Hepatocyte (in vitro differentiated cells): Measurements from ENCODE around the gene TARM1. TPM values are rescaled to one million over a fixed set of nuclear protein-coding genes. Genes with fewer than 3 reads are reported as not detected.
"Not testable (repeated sequence)": the region's sequence is repeated elsewhere in the genome, so short reads cannot be mapped to it uniquely, and the experiment has no call there.

Experiments used
- DNase-seq: peaks from one replicate; pipeline ENCODE4 v3.0.0-alpha.2; 2016; ENCODE audit warnings: low spot score
- H2AFZ ChIP-seq: fragments of 200-600 bp; sonication (generic); 2 replicates; pipeline ENCODE4 v1.6.0; 2016; ENCODE audit warnings: antibody characterized with exemption, mild to moderate bottlenecking
- H3K27ac ChIP-seq: fragments of 200-600 bp; sonication (generic); 2 replicates; pipeline ENCODE4 v1.5.1; 2016; ENCODE audit warnings: mild to moderate bottlenecking
- H3K27me3 ChIP-seq: fragments of 200-600 bp; sonication (generic); 2 replicates; pipeline ENCODE4 v1.6.1; 2016
- H3K36me3 ChIP-seq: fragments of 200-600 bp; sonication (generic); replicated peaks from 2 replicates; pipeline ENCODE4 v1.5.1; 2016; ENCODE audit warnings: low read depth; ENCODE audit not compliant: insufficient read depth
- H3K4me1 ChIP-seq: fragments of 200-600 bp; sonication (generic); 2 replicates; pipeline ENCODE4 v1.5.1; 2016; ENCODE audit warnings: mild to moderate bottlenecking, moderate library complexity; ENCODE audit not compliant: insufficient read depth
- H3K4me2 ChIP-seq: fragments of 200-600 bp; sonication (generic); 2 replicates; pipeline ENCODE4 v1.6.0; 2016
- H3K4me3 ChIP-seq: fragments of 200-600 bp; sonication (generic); 2 replicates; pipeline ENCODE4 v1.5.1; 2016; ENCODE audit warnings: mild to moderate bottlenecking
- H3K79me2 ChIP-seq: fragments of 200-600 bp; sonication (generic); 2 replicates; pipeline ENCODE4 v1.6.0; 2017; ENCODE audit warnings: mild to moderate bottlenecking
- H3K9me2 ChIP-seq: fragments of 200-600 bp; sonication (generic); replicated peaks from 2 replicates; pipeline ENCODE4 v1.6.0; 2017; ENCODE audit warnings: mild to moderate bottlenecking; ENCODE audit not compliant: insufficient read depth
- H3K9me3 ChIP-seq: fragments of 200-600 bp; sonication (generic); 2 replicates; pipeline ENCODE4 v1.5.1; 2016; ENCODE audit warnings: low read depth, mild to moderate bottlenecking
- H4K20me1 ChIP-seq: fragments of 200-600 bp; sonication (generic); 2 replicates; pipeline ENCODE4 v1.6.0; 2016; ENCODE audit warnings: mild to moderate bottlenecking; ENCODE audit not compliant: insufficient read depth, poor library complexity, severe bottlenecking
- CTCF ChIP-seq: fragments of 200-600 bp; sonication (generic); IDR thresholded peaks from 2 replicates; pipeline ENCODE4 v1.5.1; 2016; ENCODE audit warnings: antibody characterized with exemption, mild to moderate bottlenecking; ENCODE audit not compliant: poor library complexity
- EZH2 ChIP-seq: fragments of 200-600 bp; sonication (generic); IDR thresholded peaks from 2 replicates; pipeline ENCODE4 v1.6.1; 2016; ENCODE audit warnings: antibody characterized with exemption, mild to moderate bottlenecking, borderline replicate concordance
- EZH2phosphoT487 ChIP-seq: fragments of 200-600 bp; sonication (generic); IDR thresholded peaks from one replicate; pipeline ENCODE4 v1.6.1; 2018; ENCODE audit warnings: antibody characterized with exemption, mild to moderate bottlenecking, low read depth, moderate library complexity; ENCODE audit not compliant: unreplicated experiment, severe bottlenecking
- WGBS: methylation state at CpG from one replicate; pipeline ENCODE4 v1.1.6; 2016; ENCODE audit warnings: low lambda C conversion rate; ENCODE audit errors: missing lambda C conversion rate; 5-methylcytosine and 5-hydroxymethylcytosine counted together
- polyA plus RNA-seq: library from polyadenylated mRNA; unstranded; fragments of >200 nt; fragmentation: Nextera tagmentation; extraction: Ambion mirVana; gene quantifications from 2 replicates; pipeline ENCODE4 v1.2.1, GENCODE V29; 2016
- total RNA-seq: library from RNA; depleted of rRNA; stranded (reverse); fragments of >200 nt; gene quantifications from 2 replicates; pipeline ENCODE4 v1.2.3, GENCODE V29; 2014

TARM1 gene
- total and polyA plus RNA-seq, 2 experiments from 2014 or later: not detected

DNA sequence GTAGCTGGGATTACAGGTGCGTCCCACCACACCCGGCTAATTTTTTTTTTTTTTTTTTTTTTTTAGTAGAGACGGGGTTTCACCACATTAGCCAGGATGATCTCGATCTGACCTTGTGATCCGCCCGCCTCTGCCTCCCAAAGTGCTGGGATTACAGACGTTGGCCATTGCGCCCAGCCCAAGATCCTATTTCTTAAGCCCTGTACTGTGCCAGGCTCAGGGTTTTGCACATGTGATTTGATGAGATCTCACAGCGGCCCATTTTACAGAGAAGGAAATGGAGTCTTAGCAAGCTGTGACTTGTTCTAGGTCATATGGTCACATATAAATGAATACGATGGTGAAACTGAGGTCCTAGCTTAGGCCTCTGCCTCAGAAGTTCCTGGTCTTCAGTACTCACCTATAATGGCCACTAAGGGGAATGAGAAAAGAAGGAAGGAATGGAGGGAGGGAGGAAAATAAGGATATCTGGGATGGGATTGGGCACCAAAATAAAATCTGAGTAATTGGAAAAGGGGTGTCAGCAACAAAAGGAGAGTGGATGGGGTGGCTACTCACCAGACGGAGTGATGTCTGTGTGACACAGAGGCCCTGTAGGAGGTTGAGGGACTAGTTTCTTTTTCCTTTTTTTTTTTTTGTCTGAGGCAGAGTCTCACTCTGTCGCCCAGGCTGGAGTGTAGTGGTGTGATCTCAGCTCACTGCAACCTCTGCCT is 18.2 kb upstream of the TARM1 start:
- 93% methylated on average over 10 of the region's 12 CpGs for WGBS
- H3K4me3 ChIP-seq: no peak overlapping the region
- no peak overlapping the region for H2AFZ ChIP-seq
- H3K9me3 ChIP-seq: no peaks in the 10 kb centered on the region
- no peaks in the 10 kb centered on the region for H4K20me1 ChIP-seq
- no peaks in the 10 kb centered on the region for H3K9me2 ChIP-seq
- peaks cover 14% of the 10 kb centered on the region for H3K27me3 ChIP-seq
- TF ChIP-seq EZH2phosphoT487: no peak
- TF ChIP-seq EZH2: no peak
- H3K4me2 ChIP-seq: no peak overlapping the region
- H3K79me2 ChIP-seq: peaks cover 15% of the 10 kb centered on the region
- H3K27ac ChIP-seq: no peak overlapping the region
- peaks cover 13% of the 10 kb centered on the region for H3K4me1 ChIP-seq
- no peak for DNase-seq
- no peaks in the 10 kb centered on the region for H3K36me3 ChIP-seq

DNA sequence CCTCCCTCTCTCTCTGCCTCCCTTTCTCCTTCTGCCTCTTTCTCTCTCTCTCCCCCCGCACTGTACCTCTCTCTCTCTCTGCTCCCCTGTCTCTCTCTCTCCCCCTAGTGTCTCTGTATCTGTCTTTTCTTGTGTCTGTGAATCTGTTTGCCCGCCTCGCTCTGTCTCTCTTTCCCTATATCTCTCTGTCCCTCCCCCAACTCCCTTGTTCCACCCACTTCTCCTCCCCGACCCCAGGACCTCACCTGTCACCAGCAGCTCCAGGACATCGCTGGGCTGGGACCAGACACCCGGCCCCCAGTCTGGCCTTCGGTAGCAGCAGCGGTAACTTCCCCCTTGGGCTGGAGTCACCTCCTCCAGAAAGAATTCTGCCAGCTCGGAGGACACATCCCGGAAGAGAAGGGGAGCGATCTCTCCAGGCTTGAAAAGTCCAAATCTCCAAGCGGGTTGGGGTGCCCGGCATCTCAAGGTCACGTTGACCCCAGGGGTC is 15.5 kb upstream of the TARM1 start:
- Histone ChIP-seq H3K27ac (no peak overlapping the region), H3K4me3 (no peak overlapping the region), H4K20me1 (no peaks in the 10 kb centered on the region), H3K9me3 (no peaks in the 10 kb centered on the region), H3K4me2 (peak overlapping the region; percentile 90), H3K27me3 (peaks cover 16% of the 10 kb centered on the region), H2AFZ (peak overlapping the region; percentile 60), H3K9me2 (no peaks in the 10 kb centered on the region), H3K4me1 (peaks cover 10% of the 10 kb centered on the region), H3K36me3 (no peaks in the 10 kb centered on the region), H3K79me2 (no peaks in the 10 kb centered on the region)
- no peak for DNase-seq
- 14% methylated on average over 11 of the region's 14 CpGs for WGBS
- peak; percentile 22 for TF ChIP-seq CTCF
- no peak for TF ChIP-seq EZH2

DNA sequence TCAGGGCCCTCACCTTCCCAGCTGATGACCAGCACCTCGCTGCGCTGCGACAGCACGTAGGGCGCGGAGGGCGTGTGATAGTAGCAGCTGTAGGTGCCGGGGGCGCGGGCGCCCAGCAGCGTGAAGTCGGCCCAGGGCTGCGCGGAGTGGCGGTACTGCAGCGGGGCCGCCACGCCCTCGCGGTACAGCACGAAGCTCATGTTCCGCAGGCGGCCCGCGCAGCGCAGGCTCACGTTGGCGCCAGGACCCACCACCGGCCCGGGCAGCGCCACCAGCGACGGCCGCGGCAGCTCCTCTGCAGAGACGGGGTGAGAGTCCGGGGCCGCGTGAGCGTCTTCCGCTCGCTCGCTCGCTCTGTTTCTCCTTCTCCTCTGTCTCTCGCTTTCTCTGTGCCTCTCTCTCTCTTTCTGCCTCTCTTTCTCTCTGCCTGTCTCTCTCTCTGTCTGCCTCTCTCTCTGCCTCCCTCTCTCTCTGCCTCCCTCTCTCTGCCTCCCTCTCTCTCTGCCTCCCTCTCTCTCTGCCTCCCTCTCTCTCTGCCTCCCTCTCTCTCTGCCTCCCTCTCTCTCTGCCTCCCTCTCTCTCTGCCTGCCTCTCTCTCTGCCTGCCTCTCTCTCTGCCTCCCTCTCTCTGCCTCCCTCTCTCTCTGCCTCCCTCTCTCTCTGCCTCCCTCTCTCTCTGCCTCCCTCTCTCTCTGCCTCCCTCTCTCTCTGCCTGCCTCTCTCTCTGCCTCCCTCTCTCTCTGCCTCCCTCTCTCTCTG is 14.9 kb upstream of the TARM1 start:
- 1% methylated on average over 41 of the region's 46 CpGs for WGBS
- H3K27me3 ChIP-seq: peaks cover 16% of the 10 kb centered on the region
- not testable (repeated sequence) for H3K4me1 ChIP-seq, H3K79me2 ChIP-seq, H3K9me2 ChIP-seq, H3K27ac ChIP-seq, H3K36me3 ChIP-seq, H4K20me1 ChIP-seq, H3K9me3 ChIP-seq
- peak overlapping the region; percentile 90 for H3K4me2 ChIP-seq
- TF ChIP-seq CTCF: peak; percentile 13
- peak overlapping the region; percentile 36 for H3K4me3 ChIP-seq
- peak; percentile 81 for DNase-seq
- H2AFZ ChIP-seq: peak overlapping the region; percentile 51

DNA sequence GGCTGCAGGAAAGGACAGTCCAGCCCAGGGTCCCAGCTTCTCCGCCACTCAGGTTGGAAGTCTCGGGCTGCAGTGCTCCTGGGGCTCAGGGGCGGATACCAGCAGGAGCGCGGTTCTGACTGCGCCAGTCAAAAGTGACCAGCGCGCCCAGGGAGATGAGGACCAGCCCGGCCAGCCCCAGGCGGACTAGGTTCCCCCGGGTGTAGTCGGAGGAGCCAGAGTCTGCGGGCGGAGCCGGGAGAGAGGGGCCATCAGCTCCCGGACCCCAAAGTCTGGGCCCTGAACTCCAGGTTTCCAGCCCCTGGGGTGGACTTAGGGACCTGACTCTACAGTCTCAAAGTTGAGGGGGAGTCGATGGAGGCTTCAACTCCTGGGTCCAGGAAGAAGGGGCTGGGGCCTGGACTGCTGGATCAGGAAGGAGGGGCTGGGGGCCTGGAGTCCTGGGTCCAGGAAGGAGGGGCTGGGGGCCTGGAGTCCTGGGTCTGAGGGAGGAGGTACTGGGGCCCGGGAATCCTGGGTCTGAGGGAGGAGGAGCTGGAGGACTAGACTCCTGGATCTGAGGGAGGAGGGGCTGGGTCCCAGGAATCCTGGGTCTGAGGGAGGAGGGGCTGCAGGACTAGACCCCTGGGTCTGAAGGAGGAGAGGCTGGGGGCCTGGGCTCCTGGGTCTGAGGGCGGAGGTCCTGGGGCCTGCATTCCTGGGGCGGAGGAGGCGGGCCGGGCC is 14.1 kb upstream of the TARM1 start:
- no peak for TF ChIP-seq EZH2
- TF ChIP-seq CTCF: no peak
- no peak for TF ChIP-seq EZH2phosphoT487
- 86% methylated on average over 16 of the region's 22 CpGs for WGBS
- H4K20me1 ChIP-seq: no peaks in the 10 kb centered on the region
- peak overlapping the region; percentile 90 for H3K4me2 ChIP-seq
- peak overlapping the region; percentile 51 for H2AFZ ChIP-seq
- no peaks in the 10 kb centered on the region for H3K9me3 ChIP-seq
- H3K27me3 ChIP-seq: peaks cover 16% of the 10 kb centered on the region
- H3K9me2 ChIP-seq: no peaks in the 10 kb centered on the region
- no peaks in the 10 kb centered on the region for H3K79me2 ChIP-seq
- DNase-seq: no peak
- peak overlapping the region; percentile 36 for H3K4me3 ChIP-seq
- H3K36me3 ChIP-seq: no peaks in the 10 kb centered on the region
- peaks cover 10% of the 10 kb centered on the region for H3K4me1 ChIP-seq
- no peak overlapping the region for H3K27ac ChIP-seq
